ENCODE results near the gene ROCK2. TPM values are rescaled to one million over a fixed set of nuclear protein-coding genes. Genes with fewer than 3 reads are reported as not detected.

The ROCK2 gene
- total and polyA plus RNA-seq, 2 of the 8 experiments (the other 6 are each of a cell fraction or from before 2014, with no cell fraction given) = 2.7 to 29.0 TPM

GRCh38 chr2:11220445-11220844, 124.0 kb downstream of the ROCK2 start:
- Histone ChIP-seq H3K4ac (replicated peaks; ENCODE audit: insufficient read length, low read depth, low read length) (no peak overlapping the region), H3K18ac (ENCODE audit: extremely low read depth, low read length) (no peak overlapping the region), H3K56ac (replicated peaks; ENCODE audit: insufficient read length, low read depth, low read length) (no peak overlapping the region), H2AFZ (ENCODE audit: low read length) (no peak overlapping the region), H3K27me3 (replicated peaks in 1 of 4; ENCODE audit: control insufficient read depth in 3 of 4, extremely low read depth in 1 of 4, insufficient read depth in 3 of 4, low read length in 3 of 4) (no peaks in the 10 kb centered on the region), H3K14ac (ENCODE audit: insufficient read length) (no peak overlapping the region), H3K9me3 (ENCODE audit: insufficient read depth in 2 of 2, low read depth in 1 of 2, low read length in 1 of 2) (no peaks in the 10 kb centered on the region), H3K36me3 (ENCODE audit: control insufficient read depth in 2 of 4, insufficient read depth in 4 of 4, low read length in 3 of 4) (peaks cover 0 to 13% (median 7%) of the 10 kb centered on the region in 4 experiments; a peak in 5 of 8 replicates), H4K8ac (ENCODE audit: extremely low read depth, insufficient read depth, low read length) (no peak overlapping the region), H2BK120ac (replicated peaks; ENCODE audit: low read depth, low read length) (no peak overlapping the region), H2AK5ac (ENCODE audit: low read depth, low read length) (no peak overlapping the region), H3K4me2 (ENCODE audit: insufficient read depth in 1 of 2, low read depth in 2 of 2, low read length in 2 of 2) (no peak overlapping the region), H4K20me1 (replicated peaks in 1 of 2; ENCODE audit: control insufficient read depth in 1 of 2, insufficient read depth in 2 of 2, low read length in 2 of 2) (no peaks in the 10 kb centered on the region), H3K4me3 (ENCODE audit: extremely low read depth in 1 of 4, insufficient read depth in 2 of 4, low read depth in 3 of 4, low read length in 4 of 4) (no peak overlapping the region), H3K9ac (replicated peaks in 1 of 4; ENCODE audit: extremely low read depth in 1 of 4, low read depth in 3 of 4, low read length in 3 of 4) (no peak overlapping the region), H3K4me1 (replicated peaks in 1 of 4; ENCODE audit: control insufficient read depth in 3 of 4, insufficient read depth in 4 of 4, low read length in 3 of 4) (peaks cover 0 to 6% (median 2%) of the 10 kb centered on the region in 4 experiments; a peak in 3 of 7 replicates), H3K23ac (ENCODE audit: insufficient read length) (no peak overlapping the region), H3K27ac (ENCODE audit: low read depth, low read length) (no peak overlapping the region), H2BK5ac (ENCODE audit: low read depth, low read length) (no peak overlapping the region), H3K79me1 (ENCODE audit: low read depth, low read length) (no peaks in the 10 kb centered on the region), H4K5ac (ENCODE audit: insufficient read length, low read depth, low read length) (no peak overlapping the region), H4K91ac (replicated peaks; ENCODE audit: insufficient read length, low read length) (no peak overlapping the region), H2BK20ac (ENCODE audit: low read length) (no peak overlapping the region), H2BK15ac (ENCODE audit: low read length) (no peak overlapping the region), H2BK12ac (ENCODE audit: low read depth, low read length) (no peak overlapping the region), H3K23me2 (ENCODE audit: low read depth, low read length) (no peaks in the 10 kb centered on the region), H3K79me2 (ENCODE audit: control insufficient read depth in 1 of 2, insufficient read depth in 2 of 2, low read length in 2 of 2) (no peaks in the 10 kb centered on the region)
- POLR2A ChIA-PET (ENCODE audit: partially characterized antibody) = no interaction called here
- WGBS, 2 experiments (ENCODE audit: extremely low coverage in 1 of 2, insufficient coverage in 1 of 2, insufficient read length in 1 of 2, insufficient replicate concordance in 2 of 2, low coverage in 1 of 2, low lambda C conversion rate in 2 of 2, missing lambda C conversion rate in 1 of 2) = 87% methylated on average over 2 of the region's 2 CpGs; no CpG with 5 or more reads in 1 of the 2 experiments
- FAIRE-seq (no peak), DNase-seq (ENCODE audit: low read depth in 1 of 2, low spot score in 2 of 2) (no peak)
- CTCF ChIA-PET (ENCODE audit: partially characterized antibody) = no interaction called here
- no peak for TF ChIP-seq CHD2 (IDR thresholded peaks at IDR 0.05; ENCODE audit: low read length)
- no peak for TF ChIP-seq JUN (IDR thresholded peaks at IDR 0.05; ENCODE audit: low read depth, low read length)
- TF ChIP-seq KDM5A (IDR thresholded peaks at IDR 0.05; ENCODE audit: low read length) = no peak
- TF ChIP-seq FOSL1 (IDR thresholded peaks at IDR 0.05; ENCODE audit: insufficient read depth, low read depth, low read length) = no peak
- no peak for TF ChIP-seq SIX5 (IDR thresholded peaks at IDR 0.05; ENCODE audit: low read depth, low read length)
- TF ChIP-seq SIN3A (conservative IDR thresholded peaks at IDR 0.05 in 1 of 2, IDR thresholded peaks at IDR 0.05 in 1 of 2; ENCODE audit: low read depth in 1 of 2, low read length in 2 of 2) = no peak
- no peak for TF ChIP-seq BCL11A (IDR thresholded peaks at IDR 0.05; ENCODE audit: low read depth in 2 of 2, low read length in 2 of 2)
- no peak for TF ChIP-seq RXRA (IDR thresholded peaks at IDR 0.05; ENCODE audit: insufficient read depth, low read depth, low read length)
- TF ChIP-seq ZNF274 (IDR thresholded peaks at IDR 0.05; ENCODE audit: borderline replicate concordance, extremely low read depth, low read length) = no peak
- TF ChIP-seq SAP30 (IDR thresholded peaks at IDR 0.05; ENCODE audit: insufficient read depth, insufficient replicate concordance, low read length) = no peak
- TF ChIP-seq SUZ12 (IDR thresholded peaks at IDR 0.05; ENCODE audit: low read length) = no peak
- no peak for TF ChIP-seq PHF8 (conservative IDR thresholded peaks at IDR 0.05; ENCODE audit: low read depth, low read length)
- TF ChIP-seq SP4 (IDR thresholded peaks at IDR 0.05; ENCODE audit: low read length) = no peak
- TF ChIP-seq HDAC2 (IDR thresholded peaks at IDR 0.05; ENCODE audit: borderline replicate concordance in 1 of 2, low read depth in 2 of 2, low read length in 2 of 2) = no peak
- TF ChIP-seq YY1 (IDR thresholded peaks at IDR 0.05; ENCODE audit: low read depth, low read length) = no peak

All from H1 (cell line).